Common myeloid progenitor, CD34-positive (primary cell): ENCODE measurements around the gene MTFMT.

Experiments
- CTCF ChIA-PET: fragments of 350-600 bp; sonication (Branson Sonifier 250); formaldehyde crosslinking; loops from one replicate; lab custom pipeline; 2021; ENCODE audit warnings: antibody characterized with exemption; lab: Charles Lee
- POLR2A ChIA-PET: fragments of 350-600 bp; sonication (Branson Sonifier 250); formaldehyde crosslinking; loops from one replicate; lab custom pipeline; 2021; ENCODE audit warnings: antibody characterized with exemption; lab: Charles Lee
- DNase-seq, 3 donors: peaks; one replicate each; pipeline versions ENCODE4 v3.0.0 to v3.0.0-alpha.2; 2013
- H3K27ac ChIP-seq, 2 experiments: 1 replicate in 1 of 2; 2 replicates in 1 of 2; pipeline ENCODE4 v1.7.0; 2013; ENCODE audit warnings: inconsistent platforms in 2 of 2, low read length in 2 of 2, mild to moderate bottlenecking in 2 of 2, low read depth in 1 of 2, moderate library complexity in 1 of 2; ENCODE audit not compliant: severe bottlenecking in 2 of 2, insufficient read depth in 1 of 2, poor library complexity in 1 of 2
- H3K27me3 ChIP-seq, 5 experiments: replicated peaks in 2 of 5; 1 replicate in 3 of 5; 2 replicates in 2 of 5; pipeline versions ENCODE4 v1.6.1 to v1.7.0; 2013; ENCODE audit warnings: low read length in 4 of 5, mild to moderate bottlenecking in 2 of 5, moderate library complexity in 2 of 5, inconsistent platforms in 1 of 5; ENCODE audit not compliant: insufficient read depth in 5 of 5, control insufficient read depth in 4 of 5
- H3K36me3 ChIP-seq, 4 experiments: 1 replicate in 2 of 4; 2 replicates in 2 of 4; pipeline versions ENCODE4 v1.6.1 to v1.7.0; 2013; ENCODE audit warnings: low read length in 3 of 4, control low read depth in 1 of 4, mild to moderate bottlenecking in 1 of 4; ENCODE audit not compliant: control insufficient read depth in 4 of 4, insufficient read depth in 4 of 4
- H3K4me1 ChIP-seq, 4 experiments: 1 replicate in 3 of 4; 2 replicates in 1 of 4; pipeline versions ENCODE4 v1.6.1 to v1.7.1; 2013; ENCODE audit warnings: low read length in 3 of 4, mild to moderate bottlenecking in 3 of 4, control low read depth in 1 of 4, inconsistent platforms in 1 of 4, moderate library complexity in 1 of 4; ENCODE audit not compliant: control insufficient read depth in 4 of 4, insufficient read depth in 4 of 4; ENCODE audit errors: control extremely low read depth in 1 of 4
- H3K4me3 ChIP-seq, 7 experiments: 1 replicate in 4 of 7; 2 replicates in 3 of 7; pipeline versions ENCODE4 v1.5.1 to v1.7.0; 2013; ENCODE audit warnings: mild to moderate bottlenecking in 7 of 7, low read length in 6 of 7, moderate library complexity in 6 of 7, inconsistent platforms in 2 of 7, low read depth in 2 of 7, control low read depth in 1 of 7; ENCODE audit not compliant: insufficient read depth in 4 of 7, control insufficient read depth in 1 of 7; ENCODE audit errors: extremely low read depth in 1 of 7
- H3K9me3 ChIP-seq, 5 experiments: 1 replicate in 4 of 5; 2 replicates in 1 of 5; pipeline versions ENCODE4 v1.6.1 to v1.7.1; 2013; ENCODE audit warnings: low read length in 4 of 5, mild to moderate bottlenecking in 2 of 5, inconsistent platforms in 1 of 5, low read depth in 1 of 5, moderate library complexity in 1 of 5; ENCODE audit not compliant: control insufficient read depth in 4 of 5, insufficient read depth in 2 of 5; ENCODE audit errors: control extremely low read depth in 1 of 5
- WGBS: methylation state at CpG from one replicate; pipeline ENCODE4 v1.1.5; 2013; ENCODE audit not compliant: insufficient coverage; 5-methylcytosine and 5-hydroxymethylcytosine counted together

The MTFMT gene

GRCh38 chr15:65062061-65062460 is 32.6 kb upstream of the MTFMT start:
- H3K36me3 ChIP-seq, result no peaks in the 10 kb centered on the region
- ChIA-PET POLR2A (no interaction called here), CTCF (interaction anchor here (0.8 to 3.5 kb wide), 6 partner anchors 15 to 41 kb away, joined by 3 to 26 read pairs (median 6); partner anchors contain the start of gene KBTBD13)
- no peak overlapping the region for H3K4me3 ChIP-seq
- peaks cover 0 to 5% (median 2%) of the 10 kb centered on the region in 4 experiments for H3K4me1 ChIP-seq
- no peak for DNase-seq
- H3K27ac ChIP-seq, result no peak overlapping the region
- H3K9me3 ChIP-seq, result no peaks in the 10 kb centered on the region
- peaks cover 6 to 20% (median 11%) of the 10 kb centered on the region in 5 experiments for H3K27me3 ChIP-seq
- WGBS, result 100% methylated on average over 2 of the region's 5 CpGs

GRCh38 chr15:65060641-65061397 is 31.4 kb upstream of the MTFMT start:
- peaks cover 3 to 9% (median 8%) of the 10 kb centered on the region in 4 experiments for H3K4me1 ChIP-seq
- H3K36me3 ChIP-seq, result no peaks in the 10 kb centered on the region
- 98% methylated on average over 6 of the region's 6 CpGs for WGBS
- ChIA-PET CTCF (interaction anchor here (1.3 to 3.5 kb wide), 6 partner anchors 7 to 40 kb away, joined by 3 to 26 read pairs (median 6); partner anchors contain the start of genes KBTBD13 and RASL12), POLR2A (interaction anchor here (0.6 kb wide), 1 partner anchor 184 kb away, joined by 3 read pairs; no protein-coding TSS in a partner anchor)
- H3K27ac ChIP-seq, result no peak overlapping the region
- no peak overlapping the region for H3K4me3 ChIP-seq
- H3K9me3 ChIP-seq, result no peaks in the 10 kb centered on the region
- DNase-seq, result no peak
- H3K27me3 ChIP-seq, result peaks cover 0 to 8% (median 5%) of the 10 kb centered on the region in 5 experiments

GRCh38 chr15:65059931-65060596 is 30.6 kb upstream of the MTFMT start:
- CTCF ChIA-PET, result interaction anchor here (1.3 to 12.8 kb wide), 5 partner anchors 8 to 43 kb away, joined by 3 to 282 read pairs (median 5); partner anchors contain the start of genes KBTBD13 and RASL12
- 79% methylated on average over 3 of the region's 4 CpGs for WGBS

GRCh38 chr15:65059369-65059750 is 29.9 kb upstream of the MTFMT start:
- Histone ChIP-seq H3K27ac (no peak overlapping the region), H3K36me3 (no peaks in the 10 kb centered on the region), H3K4me3 (no peak overlapping the region), H3K27me3 (peaks cover 0 to 5% (median 0%) of the 10 kb centered on the region in 5 experiments), H3K9me3 (no peaks in the 10 kb centered on the region), H3K4me1 (peaks cover 4 to 24% (median 22%) of the 10 kb centered on the region in 4 experiments)
- ChIA-PET CTCF (interaction anchor here (1.3 to 12.8 kb wide), 4 partner anchors 9 to 44 kb away, joined by 4 to 282 read pairs (median 6); partner anchors contain the start of genes KBTBD13 and RASL12), POLR2A (no interaction called here)
- WGBS, result 100% methylated on average over 3 of the region's 3 CpGs
- DNase-seq, result no peak

More at GRCh38 chr15:65059931-65060596, 30.6 kb upstream of the MTFMT start:
- Histone ChIP-seq H3K4me3 (no peak overlapping the region), H3K9me3 (no peaks in the 10 kb centered on the region), H3K4me1 (peaks cover 4 to 17% (median 15%) of the 10 kb centered on the region in 4 experiments), H3K36me3 (no peaks in the 10 kb centered on the region), H3K27me3 (peaks cover 0 to 5% (median under 1%) of the 10 kb centered on the region in 5 experiments), H3K27ac (no peak overlapping the region)
- POLR2A ChIA-PET, result no interaction called here
- no peak for DNase-seq

GRCh38 chr15:65058394-65059368 is 29.2 kb upstream of the MTFMT start:
- POLR2A ChIA-PET, result no interaction called here
- no peak overlapping the region for H3K4me3 ChIP-seq

GRCh38 chr15:65057549-65057940 is 28.1 kb upstream of the MTFMT start:
- Histone ChIP-seq H3K4me1 (peaks cover 4 to 24% (median 23%) of the 10 kb centered on the region in 4 experiments), H3K4me3 (no peak overlapping the region), H3K36me3 (no peaks in the 10 kb centered on the region), H3K9me3 (no peaks in the 10 kb centered on the region), H3K27ac (no peak overlapping the region), H3K27me3 (no peaks in the 10 kb centered on the region)
- CTCF ChIA-PET, result interaction anchor here (12.8 kb wide), 1 partner anchor 24 kb away, joined by 282 read pairs; the partner anchor contains the start of gene KBTBD13
- DNase-seq, result no peak
- POLR2A ChIA-PET, result no interaction called here
- 96% methylated on average over 5 of the region's 8 CpGs for WGBS

More at GRCh38 chr15:65058394-65059368, 29.2 kb upstream of the MTFMT start:
- WGBS, result 95% methylated on average over 11 of the region's 16 CpGs
- Histone ChIP-seq H3K9me3 (no peaks in the 10 kb centered on the region), H3K27ac (no peak overlapping the region), H3K36me3 (no peaks in the 10 kb centered on the region), H3K27me3 (no peaks in the 10 kb centered on the region), H3K4me1 (peaks cover 4 to 24% (median 23%) of the 10 kb centered on the region in 4 experiments)
- no peak for DNase-seq
- CTCF ChIA-PET, result interaction anchor here (1.3 to 12.8 kb wide), 4 partner anchors 9 to 44 kb away, joined by 4 to 282 read pairs (median 6); partner anchors contain the start of genes KBTBD13 and RASL12
